ENCODE data around the gene VPS26B.
"Not testable (repeated sequence)": the region's sequence is repeated elsewhere in the genome, so short reads cannot be mapped to it uniquely, and the experiment has no call there.

The VPS26B gene

DNA sequence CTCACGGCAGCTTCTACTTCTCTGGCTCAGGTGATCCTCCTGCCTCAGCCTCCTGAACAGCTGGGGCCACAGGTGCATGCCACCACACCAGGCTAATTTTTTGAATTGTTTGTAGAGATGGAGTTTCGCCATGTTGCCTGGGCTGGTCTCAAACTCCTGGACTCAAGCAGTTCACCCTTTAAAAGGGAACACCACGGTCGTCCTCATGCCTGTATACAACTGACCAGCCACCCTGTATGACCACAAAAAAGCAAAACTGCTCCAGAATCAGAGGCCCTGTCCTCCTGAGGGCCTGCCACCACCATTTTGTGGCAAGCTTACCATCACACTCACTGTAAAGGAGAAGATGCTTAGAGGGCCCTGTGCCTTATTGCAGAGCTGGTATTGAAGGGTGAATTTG is 53.9 kb downstream of the VPS26B start:
- no peak for DNase-seq (ENCODE audit: low read depth in 2 of 2, low spot score in 1 of 2)

DNA sequence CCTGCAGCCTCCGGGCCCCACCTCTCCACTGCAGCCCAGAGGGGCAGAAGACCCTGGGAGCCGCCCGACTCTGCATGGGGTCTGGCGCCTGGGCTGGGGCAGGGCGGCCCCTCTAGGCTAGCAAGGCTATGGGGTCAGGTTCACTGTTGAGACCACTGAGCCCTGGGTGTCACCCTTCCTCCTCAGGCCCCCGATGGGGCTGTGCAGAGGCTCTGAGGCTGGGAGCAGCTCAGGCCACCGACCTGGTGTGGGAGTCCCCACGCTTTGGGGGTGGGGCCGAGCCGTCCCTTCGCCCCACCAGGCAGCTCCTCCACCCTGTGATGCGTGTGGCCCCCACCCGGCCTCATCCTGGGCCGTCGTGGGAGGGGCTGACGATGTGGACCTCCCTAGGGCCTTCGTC is 57.2 kb downstream of the VPS26B start:
- not testable (repeated sequence) for DNase-seq (ENCODE audit: low read depth in 2 of 2, low spot score in 1 of 2)

DNA sequence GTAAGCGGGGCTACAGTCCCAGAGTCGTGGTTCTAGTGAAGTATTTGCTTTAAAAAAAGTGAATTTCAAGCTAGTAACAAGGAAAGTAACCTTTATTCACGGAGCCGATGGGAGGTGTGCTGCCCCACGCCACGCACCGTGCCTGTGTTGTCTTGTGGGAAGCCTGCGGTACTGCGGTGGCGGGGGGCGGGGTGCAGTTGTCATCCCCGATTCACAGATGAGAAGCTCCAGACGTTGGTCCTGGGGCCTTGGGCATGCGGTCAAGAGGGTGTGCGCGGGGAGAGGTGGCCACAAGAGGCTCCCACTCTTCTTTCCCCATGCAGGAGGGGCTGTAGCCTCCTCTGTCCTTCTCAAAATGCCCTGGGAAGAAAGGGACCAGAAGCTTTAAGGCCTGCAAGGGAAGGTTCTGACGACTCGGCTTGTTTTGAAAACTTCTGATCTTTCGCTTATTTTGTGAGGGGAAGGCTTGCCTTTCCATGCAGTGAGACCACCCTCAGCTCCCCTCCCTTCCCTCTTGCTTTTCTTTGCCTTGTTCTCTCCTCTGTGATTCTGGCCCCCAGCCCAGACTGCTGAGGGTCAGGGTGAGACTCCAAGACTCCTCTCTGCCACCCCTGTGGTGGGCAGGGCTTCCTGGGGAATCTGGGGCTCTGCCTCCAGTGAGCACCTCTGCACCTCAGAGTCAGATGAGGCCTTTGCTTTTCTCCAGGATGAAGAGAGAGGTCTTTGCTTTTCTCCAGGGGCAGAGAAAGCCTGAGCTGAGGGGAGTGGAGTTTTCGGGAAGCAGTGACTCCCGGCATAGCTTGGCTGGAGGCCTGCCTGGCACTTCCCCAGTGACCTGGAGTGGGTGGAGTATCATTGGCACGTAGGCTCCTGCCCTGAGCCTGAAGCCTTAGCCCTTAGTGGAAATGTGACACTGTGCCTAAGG is 57.9 kb downstream of the VPS26B start:
- DNase-seq (ENCODE audit: low read depth in 2 of 2, low spot score in 1 of 2) = no peak

DNA sequence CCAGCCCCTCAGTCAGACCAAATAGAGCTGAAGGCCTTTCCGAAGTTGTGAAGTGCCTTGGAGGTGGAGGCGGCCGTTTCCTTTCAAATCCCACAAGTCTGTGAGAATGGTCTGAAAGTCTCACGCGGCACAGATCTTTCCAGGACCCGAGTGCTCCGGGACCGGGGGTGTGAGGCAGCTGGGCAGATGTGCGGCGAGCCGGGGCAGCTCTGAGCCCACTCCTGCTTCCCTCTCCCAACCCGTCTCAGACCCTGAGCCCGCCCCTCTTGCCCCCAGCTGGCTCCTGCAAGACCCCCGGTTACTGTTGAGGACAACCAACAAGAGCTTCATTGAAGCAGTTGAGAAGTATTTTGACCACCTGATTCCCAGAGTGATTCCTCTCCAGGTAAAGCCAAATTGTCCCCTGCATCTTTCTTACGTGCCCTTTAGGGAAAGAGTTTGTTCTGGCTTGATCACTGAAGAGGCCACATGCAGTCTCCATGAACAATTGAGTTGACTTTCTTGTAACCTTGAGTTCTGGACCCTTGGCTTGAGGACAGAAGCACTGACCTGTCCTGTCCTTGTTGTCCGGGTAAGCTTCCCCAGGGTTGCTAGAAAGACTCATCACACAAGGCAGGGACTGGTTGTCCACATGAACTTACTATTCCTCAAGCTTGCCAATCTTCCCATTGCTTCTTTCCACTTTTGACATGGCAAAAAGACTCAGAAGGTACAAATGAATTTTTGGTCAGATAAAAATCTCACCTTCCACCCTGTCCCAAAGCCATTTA is 59.2 kb downstream of the VPS26B start:
- no peak for DNase-seq (ENCODE audit: low read depth in 2 of 2, low spot score in 1 of 2)

DNA sequence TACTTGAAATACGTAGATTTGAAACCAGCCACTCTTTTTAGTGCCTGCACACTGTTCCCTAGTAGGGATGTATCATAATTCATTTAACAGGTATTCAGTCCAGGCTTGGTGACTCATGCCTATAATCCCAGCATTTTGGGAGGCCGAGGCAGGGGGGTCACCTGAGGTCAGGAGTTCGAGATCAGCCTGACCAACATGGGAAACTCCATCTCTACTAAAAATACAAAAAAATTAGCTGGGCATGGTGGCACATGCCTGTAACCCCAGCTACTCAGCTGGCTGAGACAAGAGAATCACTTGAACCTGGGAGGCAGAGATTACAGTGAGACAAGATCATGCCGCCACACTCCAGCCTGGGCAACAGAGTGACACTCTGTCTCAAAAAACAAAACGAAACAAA is 59.9 kb downstream of the VPS26B start:
- DNase-seq (ENCODE audit: low read depth in 2 of 2, low spot score in 1 of 2) = not testable (repeated sequence)

DNA sequence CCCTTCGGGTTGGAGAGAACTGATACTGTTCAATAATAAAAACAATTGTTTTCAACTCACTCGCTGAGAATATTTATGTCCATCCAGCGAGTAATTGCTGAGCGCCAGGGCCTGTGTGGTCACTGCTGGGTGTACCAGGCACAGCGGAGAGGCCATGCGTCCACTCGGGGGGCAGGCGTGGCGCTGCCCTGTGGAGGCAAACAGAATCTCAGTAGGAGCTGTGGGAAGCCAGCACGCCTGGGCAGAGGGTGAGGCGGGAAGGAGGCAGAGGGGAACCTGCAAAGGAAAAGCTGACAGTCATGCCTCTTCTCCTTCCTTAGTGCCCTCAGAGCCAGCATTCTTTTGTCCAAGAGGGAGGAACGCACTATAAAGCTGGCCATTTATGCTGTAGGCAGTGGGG is 63.1 kb downstream of the VPS26B start:
- DNase-seq (ENCODE audit: low read depth in 2 of 2, low spot score in 1 of 2) = no peak

DNA sequence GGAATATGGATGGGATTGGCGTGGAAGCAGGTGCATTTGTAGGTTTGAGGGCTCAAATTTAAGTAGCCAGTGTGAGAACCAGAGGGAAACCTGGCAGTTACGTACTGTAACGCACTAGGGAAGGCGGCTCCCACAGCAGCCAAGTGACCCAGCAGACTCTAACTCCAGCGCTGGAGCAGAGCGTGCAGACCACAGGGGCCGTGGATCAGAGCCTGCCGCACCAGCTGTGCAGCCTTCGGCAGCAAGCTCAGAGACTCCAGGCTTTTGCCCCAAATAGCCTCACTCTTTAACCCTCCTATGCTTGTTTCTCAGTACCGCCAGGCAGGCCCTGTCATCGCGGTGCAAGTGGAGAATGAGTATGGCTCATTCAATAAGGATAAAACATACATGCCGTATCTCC is 64.0 kb downstream of the VPS26B start:
- DNase-seq (ENCODE audit: low read depth in 2 of 2, low spot score in 1 of 2) = no peak

DNA sequence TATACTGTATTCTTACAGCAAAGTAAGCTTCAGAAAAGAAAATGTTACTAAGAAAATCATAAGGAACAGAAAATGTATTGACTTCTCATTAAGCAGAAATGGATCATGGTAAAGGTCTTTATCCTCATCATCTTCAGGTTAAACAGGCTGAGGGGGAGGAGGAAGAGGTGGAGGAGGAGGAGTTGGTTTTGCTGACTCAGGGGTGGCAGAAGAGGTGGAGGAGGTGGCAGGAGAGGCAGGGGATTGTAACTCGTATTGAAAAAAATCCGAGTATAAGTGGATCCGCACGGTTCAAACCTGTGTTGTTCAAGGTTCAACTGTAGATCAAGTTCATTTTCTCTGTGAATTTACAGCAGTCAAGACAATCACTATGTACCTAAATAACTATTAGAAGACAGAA is 64.7 kb downstream of the VPS26B start:
- no peak for DNase-seq (ENCODE audit: low read depth in 2 of 2, low spot score in 1 of 2)

DNA sequence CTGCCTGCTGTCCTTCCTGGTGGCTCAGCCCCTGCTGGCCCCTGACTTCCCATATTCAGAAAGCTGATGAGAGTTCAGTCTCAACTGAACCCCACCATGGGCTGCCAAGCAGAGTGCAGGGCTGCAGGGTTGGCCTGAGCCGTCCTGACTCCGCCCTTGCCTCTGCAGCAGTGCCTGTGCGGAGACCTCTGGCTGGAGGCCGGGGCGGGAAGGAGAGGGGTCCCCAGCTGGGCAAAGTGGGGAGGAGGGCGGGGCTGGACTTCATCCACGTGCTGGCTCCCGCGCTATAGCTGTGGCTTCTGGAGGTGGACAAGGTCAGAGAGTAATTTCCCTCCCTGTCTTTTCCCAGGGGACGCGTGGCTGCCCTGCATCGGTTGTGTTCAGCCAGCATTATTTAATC is 65.3 kb downstream of the VPS26B start:
- no peak for DNase-seq (ENCODE audit: low read depth in 2 of 2, low spot score in 1 of 2)

DNA sequence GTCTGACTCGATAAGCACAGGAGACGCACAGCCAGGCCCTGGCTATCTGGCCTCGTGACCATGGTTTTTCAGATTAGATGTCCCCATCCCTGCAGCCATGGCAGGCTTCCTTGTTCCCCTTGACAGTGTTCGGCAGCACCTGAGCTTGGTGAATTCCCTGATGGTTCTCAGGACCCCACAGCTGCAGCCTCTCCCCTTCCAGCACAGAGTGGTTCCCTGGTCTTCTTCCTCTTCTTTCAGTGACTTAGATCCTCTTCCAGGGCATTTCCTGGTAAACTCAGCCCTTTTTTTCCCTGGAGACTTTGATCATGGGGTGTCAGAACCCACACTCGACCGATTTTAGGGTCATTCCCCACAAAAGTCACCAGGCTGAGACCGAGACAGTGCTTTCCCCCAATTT is 66.2 kb downstream of the VPS26B start:
- no peak for DNase-seq (ENCODE audit: low read depth in 2 of 2, low spot score in 1 of 2)

DNA sequence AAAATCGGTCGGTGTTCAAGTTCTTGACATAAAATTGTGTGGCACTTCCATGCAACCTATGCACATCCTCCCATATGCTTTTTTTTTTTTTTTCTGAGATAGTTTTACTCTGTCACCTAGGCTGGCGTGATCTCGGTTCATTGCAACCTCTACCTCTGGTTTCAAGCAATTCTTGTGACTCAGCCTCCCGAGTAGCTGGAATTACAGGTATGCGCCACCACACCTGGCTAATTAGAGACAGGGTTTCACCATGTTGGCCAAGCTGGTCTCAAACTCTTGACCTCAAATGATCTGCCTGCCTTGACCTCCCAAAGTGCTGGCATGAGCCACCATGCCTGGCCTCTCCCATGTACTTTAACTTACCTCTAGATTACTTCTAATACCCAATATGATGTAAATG is 66.7 kb downstream of the VPS26B start:
- DNase-seq (ENCODE audit: low read depth in 2 of 2, low spot score in 1 of 2) = no peak

DNA sequence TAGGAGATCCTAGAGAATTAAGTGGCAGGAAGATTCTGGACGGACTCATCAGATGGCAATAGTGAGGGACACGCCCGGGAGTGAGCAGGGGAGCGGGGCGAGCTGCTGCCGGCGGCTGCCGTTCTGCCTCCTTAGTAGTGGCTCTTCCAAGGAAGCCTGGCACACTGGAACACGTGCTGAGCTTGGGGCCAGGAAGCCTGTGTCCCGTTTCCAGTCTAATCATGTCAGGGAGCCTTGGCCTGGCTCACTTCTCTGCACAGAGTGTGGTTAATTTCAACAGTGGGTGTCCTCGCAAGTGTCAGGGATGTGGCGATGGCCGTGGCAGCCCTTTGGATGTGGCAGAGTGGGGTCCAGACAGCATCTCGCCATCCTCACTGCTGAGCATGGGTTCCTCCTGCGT is 68.2 kb downstream of the VPS26B start:
- DNase-seq (ENCODE audit: low read depth in 2 of 2, low spot score in 1 of 2) = no peak

DNA sequence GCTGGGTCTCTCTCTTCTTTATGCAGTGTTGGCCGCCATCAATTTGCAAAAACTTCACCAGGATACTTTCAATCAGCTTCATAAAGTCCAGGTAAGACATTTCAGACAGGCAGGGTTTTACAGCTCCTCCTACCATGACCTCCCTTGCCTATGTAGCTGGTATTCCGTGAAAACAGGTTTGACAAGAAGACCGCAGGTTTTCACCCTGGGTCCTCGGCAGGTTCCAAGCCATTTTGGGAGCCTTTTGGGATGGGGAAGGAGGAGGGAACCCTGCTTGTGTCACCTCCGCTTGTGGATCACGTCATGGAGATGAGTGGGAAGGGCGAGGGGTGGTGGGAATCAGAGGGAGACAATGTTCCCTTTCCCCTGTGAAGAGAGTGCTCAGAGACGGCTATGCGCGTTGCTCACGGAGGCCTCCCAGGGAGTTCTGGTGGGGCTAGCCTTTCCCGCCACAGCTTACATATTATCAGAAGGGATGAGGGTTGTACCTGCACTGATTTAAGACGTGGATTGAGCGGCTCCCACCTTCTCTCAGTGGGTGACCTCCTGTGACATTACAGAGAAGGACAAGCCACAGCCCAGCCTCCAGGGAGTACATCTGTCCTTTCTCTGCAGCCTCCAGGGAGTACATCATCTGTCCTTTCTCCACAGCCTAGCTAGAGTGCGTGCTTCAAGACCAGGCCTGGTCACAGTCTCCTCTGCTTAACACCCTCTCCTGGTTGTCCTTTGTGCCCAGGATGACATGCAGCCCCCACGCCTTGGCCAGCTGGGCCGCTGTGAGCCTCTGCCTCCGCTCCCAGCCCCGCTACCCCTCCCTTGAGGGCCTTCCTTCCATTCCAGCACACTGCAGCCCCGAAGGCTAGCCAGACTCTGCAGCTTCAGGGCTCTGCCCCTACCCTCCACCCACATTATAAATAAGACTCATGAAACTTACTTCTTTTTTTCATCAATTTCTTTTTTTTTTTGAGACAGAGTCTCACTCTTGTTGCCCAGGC is 68.9 kb downstream of the VPS26B start:
- no peak for DNase-seq (ENCODE audit: low read depth in 2 of 2, low spot score in 1 of 2)

DNA sequence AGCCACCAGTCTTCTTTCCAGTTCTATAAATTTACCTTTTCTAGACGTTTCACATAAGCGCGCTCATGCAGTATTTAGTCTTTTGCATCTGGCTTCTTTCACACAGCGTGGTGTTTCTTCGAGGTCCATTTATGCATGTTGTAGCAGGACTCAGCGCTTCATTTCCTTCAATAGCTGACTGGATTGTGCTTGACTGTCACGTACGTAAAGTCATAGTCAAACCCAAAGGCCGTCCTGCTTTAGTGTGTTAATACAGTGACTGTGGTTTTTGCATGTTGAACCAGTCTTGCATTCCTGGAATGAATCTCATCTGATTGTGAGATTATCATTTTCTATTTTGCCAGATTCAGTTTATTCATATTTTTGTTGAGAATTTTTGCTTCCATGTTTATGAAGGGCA is 70.2 kb downstream of the VPS26B start:
- DNase-seq (ENCODE audit: low read depth in 2 of 2, low spot score in 1 of 2) = no peak
